ENCODE data around the gene SPATA19.

The SPATA19 gene

DNA sequence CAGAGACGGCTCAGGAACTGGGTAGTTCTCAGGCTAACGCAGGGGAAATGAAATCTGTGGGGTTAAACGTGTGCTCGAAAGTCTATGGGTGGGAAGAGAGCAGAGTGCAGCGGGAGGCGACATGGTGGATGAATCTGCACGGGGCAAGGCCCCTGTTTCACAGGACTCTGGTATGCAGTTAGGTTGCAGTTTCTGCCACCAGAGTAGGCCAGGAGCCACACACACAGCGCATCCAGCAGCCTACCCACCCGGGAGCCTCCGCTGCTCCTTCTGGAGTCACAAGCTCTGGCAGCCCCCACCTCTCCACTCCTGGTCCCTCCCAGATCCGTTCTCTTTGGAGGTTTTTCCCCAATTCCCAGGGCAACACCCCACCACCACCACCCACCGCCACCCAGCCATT, 27.0 kb downstream of the SPATA19 start:
- no peak for DNase-seq (ENCODE audit: low read depth, low spot score)

DNA sequence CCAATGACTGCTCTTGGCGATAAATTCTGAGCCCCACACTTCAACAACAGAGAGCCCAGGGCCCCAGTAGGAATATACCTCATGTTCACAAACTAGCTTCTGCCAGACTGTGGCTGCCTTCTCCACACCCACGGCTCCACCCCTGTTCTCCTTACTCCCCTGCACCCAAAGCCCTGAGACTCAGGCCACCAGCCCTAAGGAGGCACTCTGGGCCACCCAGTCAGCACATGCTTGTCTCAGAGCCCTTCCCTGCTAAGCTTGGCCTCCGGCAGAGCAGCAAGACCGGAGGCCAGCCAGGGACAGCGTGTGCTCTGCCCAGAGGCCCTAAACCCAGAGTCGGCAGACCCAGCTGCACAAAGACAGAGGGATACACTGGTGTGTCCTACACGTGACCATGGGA, 27.9 kb downstream of the SPATA19 start:
- DNase-seq (ENCODE audit: low read depth, low spot score), result no peak

DNA sequence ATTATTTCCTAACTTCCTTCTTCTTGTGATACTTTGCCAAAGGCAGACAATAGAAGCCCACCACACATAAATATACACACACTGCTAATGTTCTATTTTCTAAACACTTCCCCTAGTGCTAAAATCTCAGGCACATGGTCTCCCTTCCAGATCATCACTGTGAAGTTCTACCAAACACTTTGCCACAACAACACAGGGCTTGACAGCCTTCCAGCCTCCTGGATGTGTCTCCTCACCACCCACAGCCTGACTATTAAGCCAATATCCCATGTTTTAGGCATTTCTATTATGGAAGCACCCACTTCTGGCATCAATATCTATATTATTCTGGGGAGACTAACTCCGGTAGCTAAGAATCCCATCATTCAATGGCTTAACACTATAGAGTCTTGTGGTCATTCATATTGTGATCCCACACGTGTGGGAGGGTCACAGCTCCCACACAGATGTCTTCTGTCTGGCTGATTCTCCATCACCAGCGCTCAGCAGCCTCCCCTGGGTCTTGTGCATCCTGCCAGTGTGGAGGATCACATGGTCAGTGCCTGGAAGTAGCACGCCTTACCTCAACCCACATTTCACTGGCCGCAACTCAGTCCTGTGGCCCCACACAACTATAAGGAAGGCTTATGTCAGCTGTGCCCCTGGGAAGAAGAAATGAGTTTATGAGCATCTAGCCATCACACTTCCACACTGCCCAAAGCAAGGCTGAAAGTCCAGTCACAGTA, 29.0 kb downstream of the SPATA19 start:
- no peak for DNase-seq (ENCODE audit: low read depth, low spot score)

DNA sequence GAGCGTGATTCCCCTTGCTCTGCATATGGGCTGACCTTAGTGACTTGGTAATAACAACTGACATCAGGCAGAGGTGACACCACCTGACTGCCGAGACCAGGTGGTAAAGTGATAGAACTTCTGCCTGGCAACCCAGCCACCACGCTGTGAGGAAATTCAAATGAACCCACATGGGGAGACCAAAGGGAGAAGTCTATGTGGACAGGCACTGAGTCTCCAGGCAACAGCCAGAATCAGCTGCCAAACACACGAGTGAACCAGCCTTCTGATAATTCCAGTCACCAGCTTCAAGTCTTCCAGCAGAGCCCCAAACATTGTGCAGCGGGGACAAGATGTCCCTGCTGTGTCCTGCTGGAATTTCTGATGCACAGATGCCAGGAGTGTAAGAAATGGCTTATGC, 29.7 kb downstream of the SPATA19 start:
- DNase-seq (ENCODE audit: low read depth, low spot score), result no peak

DNA sequence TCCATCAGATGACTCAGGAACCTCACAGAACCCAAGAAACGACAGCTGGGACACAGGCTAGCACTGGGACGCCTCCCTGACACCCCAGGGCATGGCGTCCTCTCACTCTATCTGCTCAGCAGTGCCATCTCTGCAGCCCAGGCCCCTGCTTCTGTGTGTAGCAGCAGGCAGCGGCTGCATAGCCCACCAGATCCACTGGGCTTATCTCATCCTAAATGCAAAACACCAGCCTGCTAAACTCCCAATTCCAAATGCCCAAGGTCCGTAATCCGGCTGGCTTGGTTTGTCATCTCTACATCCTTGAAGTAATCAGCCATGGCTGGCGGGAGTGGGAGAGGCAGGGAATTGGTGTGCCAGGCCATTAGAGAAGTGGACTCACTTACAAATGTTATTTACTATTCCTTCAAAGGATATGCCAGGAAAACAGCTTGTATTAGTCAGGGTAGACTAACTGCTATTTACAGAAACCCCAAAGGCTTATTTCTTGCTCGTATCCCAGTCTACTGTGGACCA, 30.7 kb downstream of the SPATA19 start:
- DNase-seq (ENCODE audit: low read depth, low spot score), result no peak

DNA sequence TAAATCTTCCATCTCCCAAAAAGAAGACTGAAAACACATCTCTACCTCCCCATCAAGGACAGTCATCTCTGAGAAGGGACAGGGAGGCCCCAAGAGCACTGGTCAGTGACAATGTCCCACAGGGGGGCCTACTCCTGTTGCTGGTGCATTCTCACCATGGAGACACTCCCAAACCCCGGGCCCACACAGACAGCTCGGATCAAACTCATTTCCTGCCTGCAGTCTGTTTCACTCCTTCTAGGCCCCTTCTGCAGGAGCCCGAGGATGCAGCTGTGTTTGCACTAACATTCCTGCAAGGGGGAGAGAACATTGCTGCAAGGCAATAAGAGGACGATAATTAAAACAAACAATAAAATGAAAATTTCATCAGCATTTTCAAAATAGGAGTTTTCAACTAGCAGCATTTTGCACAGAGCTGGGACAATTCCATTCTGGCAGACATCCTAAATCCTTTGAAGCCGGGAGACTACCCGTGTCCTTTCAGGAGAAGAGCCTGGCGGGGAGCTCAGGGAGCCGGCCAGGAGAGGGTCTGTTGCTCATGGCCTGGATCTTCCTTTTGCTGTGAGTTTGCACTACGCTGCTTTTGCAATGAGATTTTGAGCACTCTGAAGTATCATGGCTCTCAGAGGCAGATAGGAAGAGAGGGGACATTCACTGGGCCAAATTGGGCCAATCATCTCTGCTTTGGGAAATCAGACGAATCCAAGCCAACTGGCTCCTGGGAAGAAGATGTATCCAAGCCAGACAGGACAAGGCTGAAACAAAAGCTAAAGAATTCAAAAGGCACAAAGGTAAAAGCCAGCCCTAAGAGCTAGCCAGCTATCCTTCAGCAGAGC, 33.2 kb downstream of the SPATA19 start:
- no peak for DNase-seq (ENCODE audit: low read depth, low spot score)

DNA sequence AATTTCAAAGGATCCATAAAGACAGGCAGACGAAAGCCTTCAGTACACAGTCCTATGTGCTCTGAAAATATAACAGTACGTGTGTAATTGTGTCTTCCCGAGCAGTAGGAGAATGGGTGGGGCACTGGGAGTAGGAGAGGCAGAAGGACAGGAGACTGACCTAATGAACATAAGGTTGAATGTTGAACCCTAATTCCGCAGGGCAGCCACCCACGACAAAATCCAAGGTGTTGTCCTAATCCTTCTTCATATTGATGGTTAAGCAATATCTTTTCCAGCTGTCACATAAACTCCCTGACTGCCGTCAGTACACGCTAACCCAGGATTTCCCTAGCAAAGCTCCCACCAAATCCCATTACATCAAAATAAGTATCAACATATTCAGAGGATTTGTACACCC, 34.5 kb downstream of the SPATA19 start:
- no peak for DNase-seq (ENCODE audit: low read depth, low spot score)

DNA sequence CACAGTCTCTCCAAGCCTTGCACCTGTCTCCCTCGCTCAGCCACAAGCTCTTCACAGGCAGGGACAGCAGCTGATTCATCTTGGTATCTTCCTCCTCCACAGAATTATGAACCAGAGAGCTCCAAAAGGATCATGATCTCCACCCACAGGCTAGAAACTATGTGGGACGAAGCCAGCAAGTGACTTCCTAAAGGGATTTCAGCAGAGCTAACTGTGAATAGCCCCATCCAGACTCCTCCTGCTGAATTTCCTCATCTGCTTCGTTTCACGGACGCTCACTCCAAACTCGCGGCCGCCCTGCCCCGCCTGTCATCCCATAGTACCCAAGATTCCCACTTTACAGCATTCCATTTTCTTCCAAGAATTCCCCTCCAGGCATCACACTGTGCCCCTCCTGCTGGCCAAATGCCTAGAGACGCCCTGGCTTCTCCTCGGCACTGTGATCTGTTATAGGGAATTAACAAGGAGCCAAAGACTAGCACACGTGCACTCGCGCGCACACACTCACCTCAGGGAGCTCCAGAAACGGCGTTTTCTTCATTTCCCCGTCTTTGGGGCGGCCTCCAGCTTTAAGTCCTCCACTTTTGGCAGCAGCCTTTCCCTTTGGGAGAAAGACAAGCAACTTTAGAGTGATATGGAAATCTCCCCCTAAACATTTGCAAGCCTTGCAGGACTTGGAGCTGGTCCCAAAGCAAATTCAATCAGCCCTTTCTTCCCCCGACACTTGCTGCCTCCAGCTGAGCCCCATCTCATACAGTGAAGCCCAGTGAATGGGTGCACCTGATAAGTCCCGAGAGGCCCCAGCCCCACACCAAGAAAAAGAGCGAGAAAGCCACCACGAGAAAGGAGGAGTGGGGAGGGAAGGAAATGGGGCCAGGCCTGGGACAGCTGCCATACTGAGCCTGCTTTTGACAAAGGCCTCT, 35.5 kb downstream of the SPATA19 start:
- no peak for DNase-seq (ENCODE audit: low read depth, low spot score)

DNA sequence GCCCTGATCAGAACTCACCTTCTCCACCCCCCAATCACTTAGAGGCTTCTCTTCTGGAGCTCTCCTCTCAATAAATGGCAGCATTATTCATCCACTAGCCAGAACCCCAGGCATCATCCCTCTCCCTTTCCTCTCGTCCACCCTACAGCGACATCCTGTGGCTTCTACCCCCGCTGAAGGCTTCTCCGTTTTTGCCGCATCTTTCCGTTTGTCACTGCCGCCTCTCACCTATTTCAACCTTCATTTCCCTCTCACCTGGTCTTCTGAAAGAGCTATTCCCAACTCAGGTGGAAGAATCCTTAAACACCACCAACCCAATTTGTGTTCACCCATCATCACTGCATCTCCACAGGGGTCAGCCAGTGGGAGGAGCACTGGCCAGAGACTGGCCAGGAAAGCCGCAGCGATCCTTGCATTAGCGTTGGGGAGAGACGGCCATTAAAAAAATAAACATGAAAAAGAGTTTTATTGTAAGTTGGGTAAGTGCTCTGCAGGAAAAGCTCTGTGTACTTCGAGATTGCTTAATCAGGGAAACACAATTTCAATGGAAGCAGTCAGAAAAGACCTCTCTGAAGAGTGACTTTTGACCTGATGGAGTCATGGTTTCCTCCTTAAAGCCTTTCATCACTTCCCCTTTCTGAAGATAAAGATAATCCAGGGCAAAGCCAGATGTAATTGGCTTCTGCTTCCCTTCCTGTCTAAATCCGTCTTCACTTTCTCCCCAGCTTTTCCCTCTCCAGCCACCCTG, 36.7 kb downstream of the SPATA19 start:
- DNase-seq (ENCODE audit: low read depth, low spot score), result no peak

DNA sequence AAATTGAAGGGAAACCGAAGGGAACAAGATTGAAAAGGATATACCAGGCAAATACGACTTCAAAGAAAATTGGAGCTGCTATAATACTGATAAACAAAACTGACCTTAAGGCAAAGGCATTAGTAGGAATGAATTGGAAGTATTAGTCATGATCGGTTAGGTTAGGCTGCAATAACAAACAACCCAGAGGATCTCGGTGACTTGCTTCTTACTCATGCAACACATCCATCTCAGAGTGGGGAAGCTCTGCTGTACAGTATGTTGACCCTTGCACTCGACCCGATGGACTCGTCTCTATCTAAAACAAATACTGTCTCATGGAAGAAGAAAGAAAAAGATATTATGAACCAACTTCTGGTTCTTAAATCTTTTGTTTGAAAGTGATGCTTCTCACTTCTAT, 42.3 kb downstream of the SPATA19 start:
- no peak for DNase-seq (ENCODE audit: low read depth, low spot score)

DNA sequence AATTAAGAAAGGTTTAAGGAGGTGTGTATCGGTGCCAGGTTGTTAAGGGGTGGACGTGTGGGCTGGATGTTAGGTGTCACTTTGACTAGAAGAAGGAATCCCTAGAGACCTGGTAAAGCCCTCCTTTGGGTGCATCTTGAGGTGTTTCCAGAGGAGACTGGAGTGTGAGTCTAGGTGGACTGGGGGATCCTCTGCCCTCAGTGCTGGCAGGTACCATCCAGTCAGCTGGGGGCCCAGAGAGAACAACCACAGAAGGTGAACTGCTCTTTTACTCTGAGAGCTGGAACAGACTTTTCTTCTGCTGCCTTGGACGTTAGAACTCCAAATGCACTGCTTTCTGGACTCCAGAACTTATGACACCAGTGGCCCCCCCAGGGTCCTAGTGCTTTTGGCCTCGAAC, 44.0 kb downstream of the SPATA19 start:
- DNase-seq (ENCODE audit: low read depth, low spot score), result no peak

DNA sequence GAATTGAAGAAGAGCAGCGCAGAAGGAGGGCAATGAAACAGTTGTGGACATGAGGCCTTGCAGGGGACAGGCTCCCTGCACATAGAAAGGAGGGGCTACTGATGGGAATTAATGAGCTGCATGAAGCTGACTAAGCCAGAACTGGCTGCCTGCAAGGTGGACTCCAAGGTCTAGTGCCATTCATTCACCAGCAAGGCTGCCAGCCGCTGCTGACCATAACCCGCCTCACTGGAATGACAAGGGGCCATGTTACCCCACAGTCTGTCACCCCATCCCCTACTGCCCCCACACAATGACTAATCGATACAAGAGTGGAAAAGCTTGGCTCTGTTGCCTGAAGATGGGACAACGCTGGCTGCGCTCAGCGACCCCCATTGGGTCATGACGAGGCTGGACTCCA, 44.6 kb downstream of the SPATA19 start:
- no peak for DNase-seq (ENCODE audit: low read depth, low spot score)

DNA sequence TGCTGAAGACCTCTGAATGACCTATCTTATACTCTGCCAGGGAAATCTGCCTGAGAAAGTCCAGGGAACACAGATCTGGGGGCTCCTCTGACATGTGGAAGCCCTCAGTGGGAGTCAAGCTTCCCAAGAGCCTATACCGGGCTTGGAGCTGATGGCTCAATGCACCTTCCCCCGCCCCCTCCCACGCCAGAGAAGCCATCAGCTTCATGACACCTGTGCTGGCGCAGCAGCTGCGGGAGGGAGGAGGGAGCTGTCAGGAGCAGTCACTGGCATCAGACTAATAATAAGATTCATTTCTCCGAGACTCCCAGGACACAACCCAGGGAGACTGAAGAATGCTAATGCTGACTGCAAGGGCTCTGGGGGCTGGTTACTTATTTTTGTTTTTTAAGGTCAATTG, 47.8 kb downstream of the SPATA19 start:
- no peak for DNase-seq (ENCODE audit: low read depth, low spot score)

DNA sequence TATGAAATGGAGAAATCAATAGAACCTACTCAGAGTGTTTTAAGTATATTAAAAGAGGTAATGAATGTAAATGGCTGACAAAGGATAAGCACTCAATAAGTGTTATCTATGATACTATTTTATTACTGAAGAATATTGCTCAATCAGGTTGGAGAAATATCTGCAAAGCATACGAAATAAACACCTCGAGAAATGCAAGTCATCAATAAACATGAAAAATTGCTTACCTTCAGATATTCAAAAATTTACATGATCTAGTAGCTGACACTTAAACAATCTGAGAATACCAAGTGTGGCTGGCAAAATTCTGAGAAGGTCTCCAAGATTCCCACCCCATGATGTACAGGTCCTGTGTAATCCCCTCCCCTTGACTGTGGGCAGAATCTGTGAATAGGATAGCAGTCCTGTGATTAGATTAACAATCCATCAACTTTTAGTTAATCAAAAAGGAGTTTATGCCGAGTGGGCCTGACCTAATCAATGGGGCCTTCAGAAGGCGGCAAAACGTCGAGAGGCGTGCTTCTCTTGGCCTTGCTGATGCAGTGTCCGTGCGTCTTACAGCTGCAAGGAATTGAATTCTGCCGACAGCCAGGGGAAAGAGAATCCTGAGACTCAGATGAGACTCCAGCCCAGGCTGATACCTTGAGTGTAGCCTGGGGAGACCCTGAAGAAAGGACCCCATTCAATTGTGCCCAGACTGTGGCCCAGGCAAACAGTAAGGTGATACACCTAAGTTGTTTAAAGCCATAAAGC, 49.1 kb downstream of the SPATA19 start:
- no peak for DNase-seq (ENCODE audit: low read depth, low spot score)

DNA sequence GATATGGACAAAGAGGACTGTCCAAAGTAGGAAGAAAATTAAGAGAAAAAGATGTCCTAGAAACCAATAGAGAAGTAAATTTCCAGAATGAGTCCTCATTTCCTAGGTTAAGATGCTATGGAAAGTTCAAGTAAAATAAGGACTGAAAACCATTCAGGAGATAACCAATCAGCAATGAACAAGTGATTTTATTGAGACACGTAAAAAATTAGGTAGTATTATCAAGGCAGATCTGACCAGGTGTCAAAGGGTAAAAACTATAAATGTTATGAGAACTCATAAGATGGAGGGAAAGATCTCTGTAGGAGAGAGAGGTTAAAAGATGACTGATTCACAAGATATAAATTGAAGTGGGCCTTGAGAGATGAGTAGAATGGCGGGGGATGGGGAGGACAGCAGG, 50.2 kb downstream of the SPATA19 start:
- DNase-seq (ENCODE audit: low read depth, low spot score), result no peak

DNA sequence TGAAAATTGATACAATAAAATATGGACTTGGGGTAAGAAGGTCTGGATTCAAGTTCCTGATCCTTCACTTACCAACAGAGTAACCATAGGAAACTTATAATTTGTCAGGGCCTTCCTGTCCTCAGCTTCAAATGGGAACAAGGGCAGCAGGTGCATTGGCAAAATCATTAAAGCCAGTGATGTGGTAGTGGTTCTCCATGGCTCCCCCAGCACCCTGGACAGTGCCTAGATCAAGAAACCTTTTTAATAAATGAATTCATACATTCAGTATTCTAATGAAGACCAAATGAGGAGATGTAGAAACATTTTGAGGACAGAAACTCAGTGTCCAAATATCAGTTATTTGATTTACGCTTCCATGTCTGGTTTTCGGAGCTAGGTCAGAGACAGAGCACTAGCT, 51.1 kb downstream of the SPATA19 start:
- DNase-seq (ENCODE audit: low read depth, low spot score), result no peak

DNA sequence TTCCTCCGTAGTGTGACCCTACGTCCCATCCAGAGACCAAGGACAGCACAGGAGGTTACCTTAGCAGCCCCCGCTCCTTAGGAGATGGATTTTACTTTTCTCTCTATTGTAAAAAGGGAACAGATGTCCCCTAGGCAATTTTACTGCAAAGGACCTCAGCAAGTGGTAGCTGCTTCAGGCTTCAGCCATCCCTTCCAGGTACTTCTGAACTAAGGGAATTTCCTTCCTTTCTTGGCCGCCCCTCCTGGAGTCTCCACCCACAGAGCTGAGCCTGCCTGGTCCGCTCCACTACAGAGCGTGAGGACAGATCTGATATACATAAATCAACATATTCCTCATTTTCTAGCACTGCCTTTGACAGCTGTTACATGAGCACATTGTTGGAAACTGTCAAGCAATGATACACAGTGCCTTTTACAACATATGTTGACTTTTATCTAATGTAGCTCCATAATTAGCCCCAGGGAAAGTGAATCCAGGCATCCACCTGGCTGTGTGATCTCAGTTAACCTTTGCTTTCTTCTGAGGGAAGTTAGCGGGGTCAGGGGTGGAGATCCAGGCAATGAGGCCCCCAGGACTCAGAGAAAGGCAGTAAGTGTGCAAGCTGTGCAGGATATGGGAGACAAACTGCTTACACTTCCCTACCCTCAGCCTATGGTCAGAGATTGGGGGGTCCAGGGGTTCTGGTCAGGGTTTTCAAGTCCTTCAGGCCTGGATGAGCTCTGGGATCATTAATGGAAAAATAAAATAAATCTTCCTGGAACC, 51.9 kb downstream of the SPATA19 start:
- no peak for DNase-seq (ENCODE audit: low read depth, low spot score)

DNA sequence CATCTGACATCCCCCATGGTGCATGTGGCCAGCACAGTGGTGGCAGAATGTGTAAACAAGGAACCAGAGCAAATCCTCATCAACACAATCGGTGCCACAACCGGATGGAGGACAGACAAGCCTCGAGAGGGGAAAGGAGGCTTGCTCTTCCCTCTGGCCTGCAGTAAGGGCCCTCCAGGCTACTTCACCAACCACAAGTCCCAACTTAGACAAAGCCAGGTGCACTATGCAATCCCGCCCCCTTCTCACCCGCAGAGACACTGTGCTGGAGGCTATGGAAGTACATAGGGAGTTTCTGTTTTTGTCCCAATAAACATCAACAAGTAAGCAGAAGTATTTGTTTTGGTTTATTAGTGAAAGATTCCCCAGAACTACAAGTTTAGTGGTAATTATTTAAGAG, 54.3 kb downstream of the SPATA19 start:
- DNase-seq (ENCODE audit: low read depth, low spot score), result no peak
